Spinal cord (tissue), 10 donors: Measurements from ENCODE around the gene NRM. TPM values are rescaled to one million over a fixed set of nuclear protein-coding genes. Genes with fewer than 3 reads are reported as not detected.

Experiments
- DNase-seq, 6 donors: peaks; one replicate each; pipeline versions ENCODE4 v3.0.0 to v3.0.0-alpha.2; 2013 to 2015; ENCODE audit warnings: low spot score in 6 of 6, low read depth in 4 of 6
- H3K27ac ChIP-seq: one replicate; pipeline ENCODE4 v1.5.1; 2013; ENCODE audit warnings: low read depth, low read length, control low read depth
- H3K27me3 ChIP-seq: one replicate; pipeline ENCODE4 v1.6.1; 2013; ENCODE audit warnings: low read length; ENCODE audit not compliant: control insufficient read depth, insufficient read depth
- H3K36me3 ChIP-seq: one replicate; pipeline ENCODE4 v1.6.1; 2013; ENCODE audit warnings: low read length; ENCODE audit not compliant: control insufficient read depth, insufficient read depth
- H3K4me1 ChIP-seq: one replicate; pipeline ENCODE4 v1.6.1; 2013; ENCODE audit warnings: low read length; ENCODE audit not compliant: control insufficient read depth, insufficient read depth
- H3K4me3 ChIP-seq: one replicate; pipeline ENCODE4 v1.5.1; 2013; ENCODE audit warnings: low read depth, low read length, control low read depth
- H3K9me3 ChIP-seq: one replicate; pipeline ENCODE4 v1.6.1; 2013; ENCODE audit warnings: low read length; ENCODE audit not compliant: control insufficient read depth, insufficient read depth
- WGBS: methylation state at CpG from one replicate; pipeline ENCODE4 v1.1.5; 2013; ENCODE audit warnings: missing lambda C conversion rate; ENCODE audit not compliant: insufficient coverage; 5-methylcytosine and 5-hydroxymethylcytosine counted together
- polyA plus RNA-seq, 2 donors: library from polyadenylated mRNA; unstranded; fragments of 120-200 nt; gene quantifications; one replicate each; pipeline ENCODE4 v1.2.1, GENCODE V29; 2013; ENCODE audit not compliant: insufficient read length in 2 of 2
- total RNA-seq, 2 donors: library from RNA; depleted of rRNA in 1 of 2; stranded (reverse); fragments of 120-200 nt in 1 of 2; fragments of >200 nt in 1 of 2; gene quantifications; one replicate each; pipeline versions ENCODE4 v1.2.3 to v1.2.4, GENCODE V29; 2013 to 2014
- donor health status: healthy.

The NRM gene
- total and polyA plus RNA-seq, 4 donors, result 1.9 to 23.6 (median 13.5) TPM

GRCh38 chr6:30684386-30685156 is 6.2 kb downstream of the NRM start:
- Histone ChIP-seq H3K36me3 (peaks cover 15% of the 10 kb centered on the region), H3K4me3 (peak overlapping the region; percentile 99), H3K4me1 (peaks cover 73% of the 10 kb centered on the region), H3K27ac (peak overlapping the region; percentile 98), H3K9me3 (no peaks in the 10 kb centered on the region), H3K27me3 (no peaks in the 10 kb centered on the region)
- DNase-seq, result no peak
- WGBS, result 71% methylated on average over 9 of the region's 21 CpGs

DNA sequence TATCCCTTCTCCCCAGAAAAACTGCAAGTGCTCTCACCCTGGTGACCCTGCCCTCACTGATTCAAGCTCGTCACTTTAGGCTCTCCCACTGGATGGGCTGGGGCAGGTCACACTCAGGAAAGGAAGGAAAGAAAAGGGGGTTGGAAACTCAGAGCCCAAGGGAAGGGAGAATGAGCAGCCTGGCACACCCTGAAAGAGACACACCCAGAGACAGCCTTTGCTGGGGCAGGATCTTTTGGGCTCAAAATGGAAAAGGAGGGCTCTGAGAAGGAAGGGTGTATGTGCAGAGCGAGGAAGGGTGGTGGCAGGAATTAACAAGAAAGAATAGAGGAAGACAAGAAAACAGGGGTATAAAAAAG is 6.8 kb downstream of the NRM start:
- H3K9me3 ChIP-seq, result no peaks in the 10 kb centered on the region
- H3K27ac ChIP-seq, result peak overlapping the region; percentile 88
- H3K27me3 ChIP-seq, result no peaks in the 10 kb centered on the region
- WGBS, result 57% methylated on average over 1 of the region's 2 CpGs
- DNase-seq, result no peak
- H3K36me3 ChIP-seq, result peaks cover 18% of the 10 kb centered on the region
- peak overlapping the region; percentile 99 for H3K4me3 ChIP-seq
- peaks cover 73% of the 10 kb centered on the region for H3K4me1 ChIP-seq

GRCh38 chr6:30683183-30683979 is 7.4 kb downstream of the NRM start:
- DNase-seq, result no peak
- peaks cover 24% of the 10 kb centered on the region for H3K36me3 ChIP-seq
- H3K4me1 ChIP-seq, result peaks cover 69% of the 10 kb centered on the region
- H3K4me3 ChIP-seq, result peak overlapping the region; percentile 99
- 10% methylated on average over 7 of the region's 7 CpGs for WGBS
- H3K27ac ChIP-seq, result peak overlapping the region; percentile 88
- H3K9me3 ChIP-seq, result no peaks in the 10 kb centered on the region
- H3K27me3 ChIP-seq, result no peaks in the 10 kb centered on the region

DNA sequence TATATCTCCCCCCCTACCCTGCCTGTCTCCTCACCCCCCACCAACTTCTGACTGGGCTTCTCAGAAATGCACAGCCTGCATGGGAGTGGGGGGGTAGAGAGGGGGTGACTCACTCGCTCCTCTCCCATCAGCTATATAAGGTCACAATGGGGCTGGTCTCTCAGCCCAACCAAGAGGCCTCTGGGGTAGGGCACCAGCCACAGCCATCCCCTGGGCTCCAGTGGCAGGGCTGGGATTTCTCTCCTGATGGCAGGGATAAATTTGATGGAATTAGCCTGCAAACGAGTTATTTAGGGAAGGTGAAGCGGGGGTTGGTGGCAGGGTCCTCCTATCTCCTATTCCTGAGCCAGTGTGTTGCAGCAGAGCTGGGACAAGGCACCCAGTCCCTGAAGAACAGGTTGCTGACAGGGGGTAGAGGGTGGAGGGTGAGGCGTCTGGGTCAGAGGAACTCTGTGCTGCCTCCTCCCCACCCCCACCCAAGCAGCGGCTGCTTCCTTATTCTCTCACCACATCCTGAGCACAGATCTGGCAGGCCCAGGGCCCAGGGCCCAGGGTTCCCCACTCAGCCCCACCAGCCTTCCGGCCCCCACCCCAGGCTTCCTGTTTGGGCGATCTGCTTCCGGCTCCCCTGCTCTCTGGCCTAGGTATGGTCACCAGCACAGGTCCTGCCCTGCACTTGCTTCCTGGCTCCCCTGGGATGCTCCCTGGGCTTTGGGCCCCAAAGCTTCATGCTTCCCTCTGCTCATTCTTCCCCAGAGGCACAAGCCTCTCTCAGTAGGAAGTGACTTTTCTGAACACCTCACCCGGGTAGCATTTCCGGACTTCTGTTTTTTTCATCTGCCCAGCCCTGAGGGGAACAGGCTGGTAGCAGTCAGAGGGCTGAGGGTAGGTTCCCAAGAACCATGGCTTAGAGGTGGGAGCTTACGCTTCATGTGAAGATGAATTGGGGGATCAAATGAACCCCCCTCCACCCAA is 8.4 kb downstream of the NRM start:
- peaks cover 32% of the 10 kb centered on the region for H3K36me3 ChIP-seq
- DNase-seq, result peak in 1 of 6 donors; percentile 53
- peaks cover 59% of the 10 kb centered on the region for H3K4me1 ChIP-seq
- no peaks in the 10 kb centered on the region for H3K27me3 ChIP-seq
- 16% methylated on average over 4 of the region's 11 CpGs for WGBS
- H3K27ac ChIP-seq, result peak overlapping the region; percentile 88
- peak overlapping the region; percentile 99 for H3K4me3 ChIP-seq
- no peaks in the 10 kb centered on the region for H3K9me3 ChIP-seq

DNA sequence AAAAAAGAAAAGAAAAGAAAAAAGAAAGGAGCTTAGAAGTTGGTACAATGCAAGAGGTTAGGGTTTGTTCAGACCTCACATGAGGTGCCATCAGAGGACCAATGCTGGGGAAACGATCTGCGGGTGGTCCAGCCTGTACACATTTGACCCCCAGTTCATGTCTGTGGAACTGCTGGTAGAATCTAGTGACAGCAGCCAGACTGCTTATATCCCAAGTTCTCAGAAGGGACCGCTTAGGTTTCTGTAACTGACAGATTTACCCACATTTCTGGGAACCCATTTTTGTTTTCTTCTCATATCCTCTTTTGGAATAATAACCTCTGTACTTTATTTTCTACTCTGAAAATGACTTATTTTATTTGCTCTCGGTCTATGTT is 9.0 kb downstream of the NRM start:
- H3K27me3 ChIP-seq, result no peaks in the 10 kb centered on the region
- H3K36me3 ChIP-seq, result peaks cover 38% of the 10 kb centered on the region
- H3K9me3 ChIP-seq, result no peaks in the 10 kb centered on the region
- H3K4me1 ChIP-seq, result peaks cover 57% of the 10 kb centered on the region
- DNase-seq, result no peak
- peak overlapping the region; percentile 16 for H3K4me3 ChIP-seq
- peak overlapping the region; percentile 88 for H3K27ac ChIP-seq
- 76% methylated on average over 3 of the region's 4 CpGs for WGBS

DNA sequence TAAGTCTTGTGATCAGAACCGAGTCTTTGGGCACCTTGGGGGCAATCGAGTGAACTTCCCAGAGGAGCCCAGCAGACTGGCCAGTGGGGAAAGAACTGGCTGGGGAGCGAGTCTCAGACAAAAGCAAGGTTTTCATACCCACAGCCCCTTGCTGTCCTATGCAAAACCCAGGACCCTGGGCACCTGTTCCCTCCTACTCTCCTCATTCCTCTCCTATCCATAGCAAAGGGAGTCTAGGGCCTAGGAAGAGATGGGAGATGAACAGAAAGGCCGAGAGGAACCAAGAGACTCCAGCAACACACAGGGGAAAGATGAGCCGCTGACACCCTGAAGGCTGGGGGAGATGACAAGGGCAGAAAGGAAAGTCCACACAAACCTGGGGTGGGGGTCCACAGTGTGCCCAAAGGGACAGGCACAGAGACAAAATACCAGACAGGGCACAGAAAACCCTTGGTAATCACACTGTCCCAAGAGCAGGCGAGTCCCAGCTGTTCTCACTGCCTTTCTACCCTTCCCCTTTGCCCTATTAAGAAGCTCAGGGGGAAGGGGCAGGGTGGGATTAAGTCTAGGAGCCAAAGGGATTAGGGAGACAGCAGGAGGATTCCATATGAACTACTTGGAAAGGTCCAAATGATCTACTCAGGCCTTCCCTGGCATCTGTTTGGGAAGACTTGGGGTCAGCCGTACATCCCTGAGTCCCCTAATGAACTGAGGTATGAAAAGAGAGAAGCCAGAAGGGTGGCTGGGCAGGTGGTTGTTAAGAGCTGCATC is 10.8 kb downstream of the NRM start:
- no peaks in the 10 kb centered on the region for H3K27me3 ChIP-seq
- no peak for DNase-seq
- H3K9me3 ChIP-seq, result no peaks in the 10 kb centered on the region
- H3K36me3 ChIP-seq, result peaks cover 37% of the 10 kb centered on the region
- no peak overlapping the region for H3K4me3 ChIP-seq
- no peak overlapping the region for H3K27ac ChIP-seq
- H3K4me1 ChIP-seq, result peaks cover 42% of the 10 kb centered on the region
- 74% methylated on average over 5 of the region's 7 CpGs for WGBS

GRCh38 chr6:30678964-30679726 is 11.6 kb downstream of the NRM start:
- Histone ChIP-seq H3K4me1 (peaks cover 34% of the 10 kb centered on the region), H3K36me3 (peaks cover 37% of the 10 kb centered on the region), H3K9me3 (no peaks in the 10 kb centered on the region), H3K4me3 (no peak overlapping the region), H3K27ac (no peak overlapping the region), H3K27me3 (no peaks in the 10 kb centered on the region)
- 11% methylated on average over 17 of the region's 31 CpGs for WGBS
- peak in 5 of 6 donors; percentile 27 to 86 (median 54) for DNase-seq

GRCh38 chr6:30676660-30677285 is 14.0 kb downstream of the NRM start:
- H3K27ac ChIP-seq, result no peak overlapping the region
- WGBS, result 88% methylated on average over 2 of the region's 10 CpGs
- DNase-seq, result no peak
- H3K27me3 ChIP-seq, result no peaks in the 10 kb centered on the region
- no peak overlapping the region for H3K4me3 ChIP-seq
- H3K36me3 ChIP-seq, result peaks cover 34% of the 10 kb centered on the region
- no peaks in the 10 kb centered on the region for H3K9me3 ChIP-seq
- H3K4me1 ChIP-seq, result peaks cover 16% of the 10 kb centered on the region
